HG03159 (cell line): ENCODE results near the gene TP53I13.
"Not testable (repeated sequence)": the region's sequence is repeated elsewhere in the genome, so short reads cannot be mapped to it uniquely, and the experiment has no call there.

Source experiments
- ATAC-seq: cut with Tn5 transposase; IDR thresholded peaks from one replicate; pipeline ENCODE4 v1.9.1; 2021; ENCODE audit warnings: mild to moderate bottlenecking, moderate library complexity; ENCODE audit not compliant: unreplicated experiment

TP53I13 gene

GRCh38 chr17:29568331-29569244 lies at the start of gene TP53I13:
Gene TP53I13 (plus strand): TSS chr17:29568701. CDS start chr17:29568759, 58 bp downstream.
- ATAC-seq: peak; percentile 39

- ATAC-seq: no peak
Observed at GRCh38 chr17:29524692-29525091, 43.8 kb upstream of the TP53I13 start.

GRCh38 chr17:29526322-29526721 lies 42.2 kb upstream of the TP53I13 start:
- ATAC-seq: no peak

- no peak for ATAC-seq
Observed at GRCh38 chr17:29533976-29534375, 34.5 kb upstream of the TP53I13 start.

- no peak for ATAC-seq
Observed at GRCh38 chr17:29544066-29544465, 24.4 kb upstream of the TP53I13 start.

- no peak for ATAC-seq
Observed at GRCh38 chr17:29546085-29546484, 22.4 kb upstream of the TP53I13 start.

- ATAC-seq: no peak
Observed at GRCh38 chr17:29546830-29547229, 21.7 kb upstream of the TP53I13 start.

GRCh38 chr17:29549177-29549923 lies 19.2 kb upstream of the TP53I13 start:
- no peak for ATAC-seq

- ATAC-seq: no peak
Observed at GRCh38 chr17:29555840-29556239, 12.7 kb upstream of the TP53I13 start.

- ATAC-seq: no peak
Observed at GRCh38 chr17:29557085-29557738, 11.3 kb upstream of the TP53I13 start.

GRCh38 chr17:29557739-29558116 lies 10.8 kb upstream of the TP53I13 start:
- no peak for ATAC-seq

- ATAC-seq: not testable (repeated sequence)
Observed at GRCh38 chr17:29558139-29558538, 10.4 kb upstream of the TP53I13 start.

GRCh38 chr17:29559640-29560039 lies 8.9 kb upstream of the TP53I13 start:
- ATAC-seq: no peak

GRCh38 chr17:29560316-29560715 lies 8.2 kb upstream of the TP53I13 start:
- ATAC-seq: no peak

GRCh38 chr17:29561554-29562517 lies 6.7 kb upstream of the TP53I13 start:
- ATAC-seq: no peak

- ATAC-seq: no peak
Observed at GRCh38 chr17:29562615-29563014, 5.9 kb upstream of the TP53I13 start.

GRCh38 chr17:29563816-29564215 lies 4.7 kb upstream of the TP53I13 start:
- no peak for ATAC-seq

- ATAC-seq: no peak
Observed at GRCh38 chr17:29565643-29566472, 2.6 kb upstream of the TP53I13 start.
